Muscle layer of duodenum (tissue), 2 donors: ENCODE results near the gene KLHDC7B.

Experiments used
- H3K27ac ChIP-seq: one replicate; pipeline ENCODE4 v1.7.0; 2013; ENCODE audit warnings: mild to moderate bottlenecking, low read length
- H3K27me3 ChIP-seq: one replicate; pipeline ENCODE4 v1.7.0; 2013; ENCODE audit warnings: low read depth, mild to moderate bottlenecking, control low read depth, low read length
- H3K36me3 ChIP-seq, 2 donors: one replicate each; pipeline ENCODE4 v1.7.0; 2013; ENCODE audit warnings: low read length in 2 of 2, control low read depth in 1 of 2, mild to moderate bottlenecking in 1 of 2; ENCODE audit not compliant: insufficient read depth in 2 of 2, control insufficient read depth in 1 of 2
- H3K4me1 ChIP-seq, 2 donors: one replicate each; pipeline ENCODE4 v1.7.0; 2013; ENCODE audit warnings: low read length in 2 of 2, mild to moderate bottlenecking in 2 of 2, control low read depth in 1 of 2, moderate library complexity in 1 of 2; ENCODE audit not compliant: insufficient read depth in 2 of 2, control insufficient read depth in 1 of 2
- H3K4me3 ChIP-seq, 2 donors: one replicate each; pipeline ENCODE4 v1.7.0; 2013; ENCODE audit warnings: low read length in 2 of 2, low read depth in 1 of 2, mild to moderate bottlenecking in 1 of 2
- H3K9me3 ChIP-seq, 2 donors: one replicate each; pipeline ENCODE4 v1.7.0; 2013; ENCODE audit warnings: low read length in 2 of 2, control low read depth in 1 of 2, mild to moderate bottlenecking in 1 of 2; ENCODE audit not compliant: control insufficient read depth in 1 of 2
- donor health status: healthy.

KLHDC7B gene

DNA sequence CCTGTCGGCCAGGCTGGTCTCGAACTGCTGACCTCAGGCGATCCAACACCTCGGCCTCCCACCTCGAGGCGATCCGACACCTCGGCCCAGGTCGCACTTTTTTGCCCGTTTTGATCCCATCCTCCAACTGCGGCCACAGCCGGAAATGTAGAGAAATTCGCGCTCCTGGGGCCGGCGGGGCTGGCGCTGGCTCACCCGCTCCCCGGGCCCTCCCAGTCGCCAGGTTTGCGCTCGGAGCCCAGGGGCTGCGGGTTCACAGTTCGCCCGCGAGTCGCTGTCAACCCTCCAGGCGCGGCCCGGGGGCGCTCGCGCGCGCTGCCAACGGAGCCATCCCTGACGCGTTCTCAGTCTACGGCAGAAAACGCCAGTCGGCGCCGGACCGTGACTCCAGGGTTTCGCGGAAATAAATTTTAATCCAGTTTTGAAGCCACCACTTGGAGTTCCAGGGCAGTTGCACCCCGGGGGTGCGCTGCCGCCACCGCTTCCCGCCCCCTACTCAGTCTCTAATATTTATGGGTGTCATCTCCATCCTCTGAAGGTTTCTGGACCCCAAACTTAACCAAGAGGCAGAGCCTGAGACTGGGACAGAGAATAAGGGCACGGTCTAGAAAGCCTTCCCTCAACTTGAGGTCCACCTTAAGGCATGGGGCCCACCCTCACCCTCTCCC lies 1.5 kb upstream of the KLHDC7B start:
- no peak overlapping the region for H3K27ac ChIP-seq
- peak overlapping the region in 1 of 2 donors; percentile 42 for H3K4me3 ChIP-seq
- no peaks in the 10 kb centered on the region for H3K9me3 ChIP-seq
- H3K4me1 ChIP-seq, result peaks cover 7 to 21% of the 10 kb centered on the region in 2 donors
- no peaks in the 10 kb centered on the region for H3K27me3 ChIP-seq
- H3K36me3 ChIP-seq, result no peaks in the 10 kb centered on the region

- no peaks in the 10 kb centered on the region for H3K36me3 ChIP-seq
- peaks cover 2% of the 10 kb centered on the region for H3K27me3 ChIP-seq
- H3K27ac ChIP-seq, result no peak overlapping the region
- peaks cover 4 to 21% of the 10 kb centered on the region in 2 donors for H3K4me1 ChIP-seq
- H3K4me3 ChIP-seq, result peak overlapping the region in 1 of 2 donors; percentile 42
- H3K9me3 ChIP-seq, result no peaks in the 10 kb centered on the region
Observed at GRCh38 chr22:50544746-50545253, 899 bp upstream of the KLHDC7B start.

DNA sequence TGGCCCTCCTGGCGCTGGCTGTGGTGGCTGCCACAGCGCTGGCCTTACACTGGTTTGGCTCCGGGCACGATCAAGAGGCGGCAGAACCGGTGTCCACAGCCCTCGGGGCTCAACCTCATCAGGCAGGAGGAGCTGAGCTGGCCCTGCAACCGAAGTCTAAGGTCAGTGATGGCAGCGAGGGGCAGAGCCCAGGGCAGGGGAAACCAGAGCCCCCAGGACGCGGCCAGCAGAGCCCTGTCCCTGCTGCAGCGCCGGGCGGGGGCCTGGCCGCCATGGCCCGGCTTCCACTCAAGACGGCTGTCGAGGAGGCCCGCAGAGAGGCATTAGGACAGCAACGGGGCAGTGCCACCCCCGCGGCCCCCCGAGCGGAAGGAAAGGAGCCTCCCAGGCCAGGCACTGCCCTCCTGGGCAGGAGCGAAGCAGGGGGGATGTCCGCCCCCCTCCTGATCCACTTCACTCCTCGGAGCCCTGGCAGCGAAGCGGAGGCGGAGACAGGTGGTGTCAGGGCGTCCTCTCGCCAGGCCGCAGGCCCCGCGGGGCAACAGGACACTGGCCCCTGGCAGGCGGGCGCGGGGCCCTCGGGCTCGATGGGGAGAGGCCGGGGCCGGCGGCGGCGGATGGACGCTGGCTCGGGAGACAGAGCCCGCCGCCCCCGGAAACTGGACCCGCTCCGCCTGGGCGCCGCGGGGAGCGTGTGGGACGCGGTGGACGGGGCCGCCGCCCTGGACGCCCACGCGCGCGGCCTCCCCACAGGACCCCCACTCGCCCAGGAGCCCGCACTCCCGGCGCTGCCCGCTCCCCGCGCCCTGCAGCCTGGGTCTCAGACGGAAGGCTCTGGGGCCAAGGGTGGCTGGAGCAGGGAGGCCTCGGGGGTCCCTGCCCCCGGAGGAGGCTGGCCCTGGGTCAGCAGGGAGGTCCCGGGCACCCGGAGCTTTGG lies 895 bp downstream of the KLHDC7B start:
- Histone ChIP-seq H3K27ac (no peak overlapping the region), H3K36me3 (no peaks in the 10 kb centered on the region), H3K27me3 (peaks cover 4% of the 10 kb centered on the region), H3K9me3 (no peaks in the 10 kb centered on the region), H3K4me3 (no peak overlapping the region), H3K4me1 (peaks cover 0 to 21% of the 10 kb centered on the region in 2 donors)

- no peaks in the 10 kb centered on the region for H3K9me3 ChIP-seq
- H3K4me3 ChIP-seq, result no peak overlapping the region
- no peak overlapping the region for H3K27ac ChIP-seq
- peaks cover 4% of the 10 kb centered on the region for H3K27me3 ChIP-seq
- H3K4me1 ChIP-seq, result peaks cover 0 to 21% of the 10 kb centered on the region in 2 donors
- H3K36me3 ChIP-seq, result no peaks in the 10 kb centered on the region
Observed at GRCh38 chr22:50547263-50547985, 1.7 kb downstream of the KLHDC7B start.

DNA sequence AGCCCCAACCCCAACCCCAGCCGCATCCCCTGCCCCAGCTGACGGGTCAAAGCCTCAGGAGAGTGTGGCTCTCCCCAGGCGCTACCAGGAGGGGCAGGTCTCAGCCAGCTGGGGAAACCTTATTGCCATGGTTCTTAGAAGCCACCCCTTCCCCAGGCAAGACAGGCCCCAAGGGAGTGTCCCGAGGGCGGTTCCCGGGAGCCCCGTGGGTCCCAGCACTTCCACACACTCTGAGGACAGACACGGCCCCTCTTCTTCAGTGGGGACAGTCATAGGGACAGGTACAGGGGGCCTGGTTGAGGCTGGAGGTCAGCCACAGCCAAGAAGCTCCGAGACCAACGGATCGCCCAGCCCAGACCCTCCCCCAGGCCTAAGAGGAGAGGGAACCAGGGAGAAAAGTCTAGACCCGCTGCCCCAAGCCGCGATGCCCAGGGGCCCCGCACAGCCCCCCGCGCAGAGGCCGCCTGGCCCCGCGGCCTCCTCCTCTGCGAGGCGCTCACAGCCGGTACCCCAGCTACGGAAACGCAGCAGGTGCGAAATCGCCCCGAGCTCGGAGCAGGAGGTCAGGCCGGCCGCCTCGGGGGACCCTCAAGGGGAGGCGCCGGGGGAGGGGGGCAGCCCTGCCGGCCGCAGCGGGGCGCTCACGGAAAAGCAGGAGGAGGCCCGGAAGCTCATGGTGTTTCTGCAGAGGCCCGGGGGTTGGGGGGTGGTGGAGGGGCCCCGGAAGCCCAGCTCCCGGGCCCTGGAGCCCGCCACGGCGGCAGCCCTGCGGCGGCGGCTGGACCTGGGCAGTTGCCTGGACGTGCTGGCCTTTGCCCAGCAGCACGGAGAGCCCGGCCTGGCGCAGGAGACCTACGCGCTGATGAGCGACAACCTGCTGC lies 2.6 kb downstream of the KLHDC7B start:
- Histone ChIP-seq H3K4me1 (peaks cover 0 to 21% of the 10 kb centered on the region in 2 donors), H3K27ac (no peak overlapping the region), H3K9me3 (no peaks in the 10 kb centered on the region), H3K4me3 (peak overlapping the region in 1 of 2 donors; percentile 34), H3K36me3 (no peaks in the 10 kb centered on the region), H3K27me3 (peaks cover 4% of the 10 kb centered on the region)

DNA sequence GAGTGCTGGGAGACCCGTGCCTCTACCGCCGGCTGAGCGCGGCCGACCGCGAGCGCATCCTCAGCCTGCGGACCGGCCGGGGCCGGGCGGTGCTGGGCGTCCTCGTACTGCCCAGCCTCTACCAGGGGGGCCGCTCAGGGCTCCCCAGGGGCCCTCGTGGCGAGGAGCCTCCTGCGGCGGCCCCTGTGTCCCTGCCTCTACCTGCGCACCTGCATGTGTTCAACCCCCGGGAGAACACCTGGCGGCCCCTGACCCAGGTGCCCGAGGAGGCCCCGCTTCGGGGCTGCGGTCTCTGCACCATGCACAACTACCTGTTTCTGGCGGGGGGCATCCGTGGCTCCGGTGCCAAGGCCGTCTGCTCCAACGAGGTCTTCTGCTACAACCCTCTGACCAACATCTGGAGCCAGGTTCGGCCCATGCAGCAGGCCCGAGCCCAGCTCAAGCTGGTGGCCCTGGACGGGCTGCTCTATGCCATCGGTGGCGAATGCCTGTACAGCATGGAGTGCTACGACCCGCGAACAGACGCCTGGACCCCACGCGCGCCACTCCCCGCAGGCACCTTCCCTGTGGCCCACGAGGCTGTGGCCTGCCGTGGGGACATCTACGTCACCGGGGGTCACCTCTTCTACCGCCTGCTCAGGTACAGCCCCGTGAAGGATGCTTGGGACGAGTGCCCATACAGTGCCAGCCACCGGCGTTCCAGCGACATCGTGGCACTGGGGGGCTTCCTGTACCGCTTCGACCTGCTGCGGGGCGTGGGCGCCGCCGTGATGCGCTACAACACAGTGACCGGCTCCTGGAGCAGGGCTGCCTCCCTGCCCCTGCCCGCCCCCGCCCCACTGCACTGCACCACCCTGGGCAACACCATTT lies 3.5 kb downstream of the KLHDC7B start:
- H3K36me3 ChIP-seq, result no peaks in the 10 kb centered on the region
- peaks cover 0 to 21% of the 10 kb centered on the region in 2 donors for H3K4me1 ChIP-seq
- peaks cover 4% of the 10 kb centered on the region for H3K27me3 ChIP-seq
- H3K27ac ChIP-seq, result no peak overlapping the region
- H3K9me3 ChIP-seq, result no peaks in the 10 kb centered on the region
- peak overlapping the region in 1 of 2 donors; percentile 34 for H3K4me3 ChIP-seq

GRCh38 chr22:50550395-50550794 lies 4.7 kb downstream of the KLHDC7B start:
- Histone ChIP-seq H3K4me1 (peaks cover 0 to 17% of the 10 kb centered on the region in 2 donors), H3K27ac (no peak overlapping the region), H3K27me3 (peaks cover 4% of the 10 kb centered on the region), H3K4me3 (no peak overlapping the region), H3K36me3 (no peaks in the 10 kb centered on the region), H3K9me3 (no peaks in the 10 kb centered on the region)

DNA sequence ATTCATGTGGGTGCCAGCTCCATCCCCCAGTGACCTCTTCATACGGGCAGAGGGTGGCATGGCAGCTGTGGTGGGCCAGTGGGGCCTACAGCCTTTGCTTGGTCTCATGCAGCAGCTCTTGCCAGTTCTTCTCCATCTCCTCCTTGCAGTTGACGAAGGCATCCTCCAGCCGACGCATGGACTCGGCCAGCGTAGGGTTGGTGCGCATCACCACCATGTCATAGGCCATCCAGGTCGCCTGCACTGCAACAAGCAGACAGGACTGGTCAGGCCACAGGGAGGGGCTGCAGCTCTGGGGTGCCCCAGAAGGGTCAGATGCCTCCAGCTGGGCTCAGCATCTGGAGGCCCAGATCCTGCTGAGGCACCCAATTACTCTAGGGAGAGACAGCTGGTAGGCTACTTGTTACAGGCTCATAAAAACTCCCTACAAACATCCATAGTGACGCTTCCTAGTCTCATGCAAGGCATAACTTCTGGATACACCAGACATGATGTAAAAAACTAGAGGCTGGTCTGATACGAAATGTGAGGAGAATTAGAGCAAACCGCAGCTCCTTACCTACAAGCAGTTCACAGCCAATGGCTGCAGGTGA lies 5.6 kb downstream of the KLHDC7B start:
- Histone ChIP-seq H3K27me3 (peaks cover 4% of the 10 kb centered on the region), H3K4me1 (peaks cover 0 to 17% of the 10 kb centered on the region in 2 donors), H3K4me3 (no peak overlapping the region), H3K9me3 (no peaks in the 10 kb centered on the region), H3K36me3 (no peaks in the 10 kb centered on the region), H3K27ac (no peak overlapping the region)

- Histone ChIP-seq H3K36me3 (no peaks in the 10 kb centered on the region), H3K4me3 (no peak overlapping the region), H3K4me1 (peaks cover 0 to 7% of the 10 kb centered on the region in 2 donors), H3K27ac (no peak overlapping the region), H3K27me3 (peaks cover 4% of the 10 kb centered on the region), H3K9me3 (no peaks in the 10 kb centered on the region)
Observed at GRCh38 chr22:50553310-50553709, 7.6 kb downstream of the KLHDC7B start.
